IMR-90 (cell line): ENCODE measurements around the gene SLC35B4. TPM values are rescaled to one million over a fixed set of nuclear protein-coding genes. Genes with fewer than 3 reads are reported as not detected.

Source experiments
- ATAC-seq: fragments of 200-7000 bp; cut with Tn5 transposase; 2 replicates; pipeline ENCODE4 v1.9.1; 2020; ENCODE audit warnings: low read depth, mild to moderate bottlenecking, moderate library complexity
- BruUV-seq: library from RNA; stranded (reverse); fragments of 400-500 nt; replicated peaks from 2 replicates; lab custom pipeline; 2021; lab: Mats Ljungman, UMichigan
- CTCF ChIA-PET: fragments of 300-600 bp; formaldehyde crosslinking; extraction: SDS; loops from one replicate; lab custom pipeline; 2021; ENCODE audit warnings: antibody characterized with exemption; lab: Yijun Ruan, JAX
- POLR2A ChIA-PET: fragments of 300-600 bp; sonication (Branson Sonifier 250); formaldehyde crosslinking; loops from one replicate; lab custom pipeline; 2022; ENCODE audit warnings: antibody characterized with exemption; ENCODE audit not compliant: unreplicated experiment; lab: Charles Lee
- DNase-seq: peaks from one replicate; pipeline ENCODE4 v3.0.0; 2013
- H2AFZ ChIP-seq: replicated peaks from 2 replicates; pipeline ENCODE3; 2013; ENCODE audit warnings: low read length, mild to moderate bottlenecking; ENCODE audit not compliant: poor library complexity
- H2AK5ac ChIP-seq: 2 replicates; pipeline ENCODE4 v1.6.1; 2013; ENCODE audit warnings: low read depth, low read length, inconsistent platforms
- H2AK9ac ChIP-seq: replicated peaks from 2 replicates; pipeline ENCODE3; 2013; ENCODE audit warnings: mild to moderate bottlenecking, low read depth, low read length, moderate library complexity; ENCODE audit not compliant: poor library complexity
- H2BK120ac ChIP-seq: 2 replicates; pipeline ENCODE4 v1.6.1; 2013; ENCODE audit warnings: low read depth, low read length, inconsistent platforms
- H2BK15ac ChIP-seq: 3 replicates; pipeline ENCODE4 v1.6.1; 2013; ENCODE audit warnings: low read depth, low read length, inconsistent platforms
- H2BK20ac ChIP-seq: 2 replicates; pipeline ENCODE4 v1.6.1; 2013; ENCODE audit warnings: low read depth, mild to moderate bottlenecking, inconsistent platforms, low read length, moderate library complexity
- H2BK5ac ChIP-seq: 2 replicates; pipeline ENCODE4 v1.6.1; 2013; ENCODE audit warnings: mild to moderate bottlenecking, low read depth, low read length, inconsistent platforms; ENCODE audit not compliant: poor library complexity, severe bottlenecking
- H3K14ac ChIP-seq: replicated peaks from 2 replicates; pipeline ENCODE4 v1.6.1; 2013; ENCODE audit warnings: low read depth, low read length, inconsistent platforms
- H3K18ac ChIP-seq: 2 replicates; pipeline ENCODE4 v1.6.1; 2013; ENCODE audit warnings: low read depth, low read length, control low read depth
- H3K23ac ChIP-seq: 2 replicates; pipeline ENCODE4 v1.6.1; 2013; ENCODE audit warnings: low read depth, low read length, inconsistent platforms
- H3K27ac ChIP-seq: 2 replicates; pipeline ENCODE4 v1.5.1; 2013; ENCODE audit warnings: mild to moderate bottlenecking, control low read depth, low read length; ENCODE audit not compliant: insufficient read depth
- H3K27me3 ChIP-seq: 2 replicates; pipeline ENCODE4 v1.6.1; 2013; ENCODE audit warnings: low read length; ENCODE audit not compliant: control insufficient read depth, insufficient read depth
- H3K36me3 ChIP-seq: 2 replicates; pipeline ENCODE4 v1.6.1; 2013; ENCODE audit warnings: low read length, mixed read lengths; ENCODE audit not compliant: control insufficient read depth, insufficient read depth
- H3K4ac ChIP-seq: 2 replicates; pipeline ENCODE4 v1.6.1; 2013; ENCODE audit warnings: low read depth, low read length, inconsistent platforms
- H3K4me1 ChIP-seq: 2 replicates; pipeline ENCODE4 v1.6.1; 2013; ENCODE audit warnings: low read length, mixed read lengths; ENCODE audit not compliant: control insufficient read depth, insufficient read depth
- H3K4me2 ChIP-seq: 2 replicates; pipeline ENCODE4 v1.6.1; 2013; ENCODE audit warnings: low read depth, mild to moderate bottlenecking, control low read depth, low read length, moderate library complexity
- H3K4me3 ChIP-seq: 2 replicates; pipeline ENCODE4 v1.5.1; 2013; ENCODE audit warnings: low read depth, mild to moderate bottlenecking, control low read depth, low read length, moderate library complexity; ENCODE audit not compliant: insufficient read depth
- H3K56ac ChIP-seq: 2 replicates; pipeline ENCODE4 v1.6.1; 2013; ENCODE audit warnings: low read length, inconsistent platforms; ENCODE audit not compliant: insufficient read depth; ENCODE audit errors: extremely low read depth
- H3K79me1 ChIP-seq, 2 experiments: 2 replicates each; pipeline ENCODE4 v1.6.1; 2013; ENCODE audit warnings: low read length in 2 of 2, inconsistent platforms in 1 of 2, low read depth in 1 of 2
- H3K9ac ChIP-seq: 2 replicates; pipeline ENCODE4 v1.6.1; 2013; ENCODE audit warnings: low read depth, low read length, control low read depth
- H3K9me1 ChIP-seq: 2 replicates; pipeline ENCODE4 v1.6.1; 2013; ENCODE audit warnings: low read length, inconsistent platforms; ENCODE audit not compliant: insufficient read depth
- H3K9me3 ChIP-seq: 2 replicates; pipeline ENCODE4 v1.6.1; 2013; ENCODE audit warnings: low read length; ENCODE audit not compliant: control insufficient read depth, insufficient read depth
- H4K20me1 ChIP-seq: 2 replicates; pipeline ENCODE4 v1.6.1; 2013; ENCODE audit warnings: low read length, inconsistent platforms; ENCODE audit not compliant: insufficient read depth
- H4K5ac ChIP-seq: 2 replicates; pipeline ENCODE4 v1.6.1; 2013; ENCODE audit warnings: mild to moderate bottlenecking, low read depth, low read length, control low read depth
- H4K8ac ChIP-seq, 2 experiments: 2 replicates each; pipeline ENCODE4 v1.6.1; 2013; ENCODE audit warnings: low read depth in 2 of 2, low read length in 2 of 2, control low read depth in 1 of 2, inconsistent platforms in 1 of 2
- H4K91ac ChIP-seq: 2 replicates; pipeline ENCODE4 v1.6.1; 2013; ENCODE audit warnings: low read depth, low read length, inconsistent platforms; ENCODE audit not compliant: insufficient read depth
- CEBPB ChIP-seq: IDR thresholded peaks from 2 replicates; pipeline ENCODE4 v1.6.1; 2012; ENCODE audit warnings: low read depth, low read length, improper control_type of control experiment
- CHD1 ChIP-seq: IDR thresholded peaks from 2 replicates; pipeline ENCODE4 v1.6.1; 2012; ENCODE audit warnings: low read depth, low read length, improper control_type of control experiment
- NFE2L2 ChIP-seq: fragments of 150-350 bp; IDR thresholded peaks from 2 replicates; pipeline ENCODE4 v1.6.1; 2016; ENCODE audit warnings: low read depth, mild to moderate bottlenecking, low read length
- SMC3 ChIP-seq: fragments of 150-350 bp; IDR thresholded peaks from 2 replicates; pipeline ENCODE4 v1.6.1; 2016; ENCODE audit warnings: low read depth, mild to moderate bottlenecking, antibody characterized with exemption, low read length, moderate library complexity
- WGBS, 2 experiments: methylation state at CpG; one replicate each; pipeline versions ENCODE4 v1.1.5 to v1.1.7; 2013; ENCODE audit warnings: missing lambda C conversion rate in 2 of 2; ENCODE audit not compliant: insufficient read length in 1 of 2; ENCODE audit errors: extremely low coverage in 2 of 2; 5-methylcytosine and 5-hydroxymethylcytosine counted together
- dilution Hi-C: fragments of 300-500 bp; cut with HindIII; formaldehyde crosslinking; loops from one replicate; pipeline ENCODE4 v1.14.3; 2018; ENCODE audit warnings: low sequenced_read_pairs; ENCODE audit not compliant: unreplicated experiment
- in situ Hi-C: fragments of 300-500 bp; cut with MboI; formaldehyde crosslinking; loops from 3 replicates; pipeline ENCODE4 v1.14.3; 2019; ENCODE audit warnings: low sequenced_read_pairs, inconsistent platforms, mixed read lengths
- intact Hi-C: fragments of 100-400 bp; cut with micrococcal nuclease; formaldehyde crosslinking; loops from 2 replicates; pipeline ENCODE4 v1.10.0; 2022
- polyA plus RNA-seq, 3 experiments: library from polyadenylated mRNA; depleted of rRNA; stranded (reverse); fragments of >200 nt; gene quantifications; 2 replicates each; pipeline ENCODE4 v1.2.3, GENCODE V29; 2012; ENCODE audit warnings: low replicate concordance in 1 of 3
- total RNA-seq: library from RNA; depleted of rRNA; stranded (reverse); fragments of >200 nt; gene quantifications from 2 replicates; pipeline ENCODE4 v1.2.3, GENCODE V29; 2012
- TF ChIP-seq, protein P1 (sequence below): conservative IDR thresholded peaks from 2 replicates; pipeline ENCODE4 v1.5.1; 2012; ENCODE audit warnings: mild to moderate bottlenecking, low read depth, low read length, improper control_type of control experiment
- TF ChIP-seq, protein P2 (sequence below): fragments of 150-350 bp; IDR thresholded peaks from 2 replicates; pipeline ENCODE4 v1.6.1; 2017; ENCODE audit warnings: mild to moderate bottlenecking, antibody characterized with exemption, low read length, low read depth

Gene SLC35B4
- total and polyA plus RNA-seq, 2 of the 4 experiments (the other 2 are of a cell fraction), result 10.0 to 15.6 TPM

DNA sequence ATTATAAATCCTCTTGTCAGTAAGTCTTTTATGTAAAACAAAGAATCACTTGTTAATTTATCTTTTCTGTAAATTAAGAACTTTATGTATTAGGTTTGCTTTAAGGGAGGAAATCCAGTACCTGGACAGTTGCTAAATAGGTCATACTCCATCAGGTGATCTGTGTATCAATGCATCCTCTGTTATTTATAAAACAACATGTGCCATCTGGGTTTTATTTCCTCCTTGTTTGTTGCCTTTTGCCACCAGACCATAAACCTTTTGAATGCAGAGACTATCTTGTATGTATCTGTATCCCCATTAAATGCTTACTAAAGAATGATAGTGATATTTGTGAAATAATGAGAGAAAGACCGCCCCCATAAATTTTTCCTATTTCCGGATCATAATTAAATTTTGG is 70.0 kb downstream of the SLC35B4 start:
- DNase-seq (no peak), ATAC-seq (no peak)
- H3K27ac ChIP-seq, result no peak overlapping the region
- H3K36me3 ChIP-seq, result no peaks in the 10 kb centered on the region
- H3K9me1 ChIP-seq, result no peaks in the 10 kb centered on the region
- H3K4me3 ChIP-seq, result no peak overlapping the region
- no peak overlapping the region for H2BK5ac ChIP-seq
- no peak overlapping the region for H2AK9ac ChIP-seq
- no peak overlapping the region for H2AFZ ChIP-seq
- WGBS, 2 experiments, result no CpG with 5 or more reads among the region's 2 CpGs
- no peak overlapping the region for H3K4ac ChIP-seq
- H3K4me1 ChIP-seq, result no peaks in the 10 kb centered on the region
- H3K9me3 ChIP-seq, result no peaks in the 10 kb centered on the region
- no peaks in the 10 kb centered on the region for H4K20me1 ChIP-seq
- intact Hi-C loops, result no loop called here
- no peak overlapping the region for H3K14ac ChIP-seq
- H3K27me3 ChIP-seq, result 0 out of 2 replicates have a peak, but pooled peaks cover 2% of the 10 kb centered on the region
- no peak overlapping the region for H3K18ac ChIP-seq
- no peak overlapping the region for H3K9ac ChIP-seq
- no peak overlapping the region for H3K56ac ChIP-seq
- H4K8ac ChIP-seq, result no peak overlapping the region
- dilution Hi-C loops, result no loop called here
- H3K4me2 ChIP-seq, result no peak overlapping the region
- ChIA-PET CTCF (no interaction called here), POLR2A (no interaction called here)
- H4K5ac ChIP-seq, result no peak overlapping the region
- H2BK20ac ChIP-seq, result no peak overlapping the region
- no peaks in the 10 kb centered on the region for H3K79me1 ChIP-seq
- no peak overlapping the region for H3K23ac ChIP-seq
- TF ChIP-seq, protein P1, sequence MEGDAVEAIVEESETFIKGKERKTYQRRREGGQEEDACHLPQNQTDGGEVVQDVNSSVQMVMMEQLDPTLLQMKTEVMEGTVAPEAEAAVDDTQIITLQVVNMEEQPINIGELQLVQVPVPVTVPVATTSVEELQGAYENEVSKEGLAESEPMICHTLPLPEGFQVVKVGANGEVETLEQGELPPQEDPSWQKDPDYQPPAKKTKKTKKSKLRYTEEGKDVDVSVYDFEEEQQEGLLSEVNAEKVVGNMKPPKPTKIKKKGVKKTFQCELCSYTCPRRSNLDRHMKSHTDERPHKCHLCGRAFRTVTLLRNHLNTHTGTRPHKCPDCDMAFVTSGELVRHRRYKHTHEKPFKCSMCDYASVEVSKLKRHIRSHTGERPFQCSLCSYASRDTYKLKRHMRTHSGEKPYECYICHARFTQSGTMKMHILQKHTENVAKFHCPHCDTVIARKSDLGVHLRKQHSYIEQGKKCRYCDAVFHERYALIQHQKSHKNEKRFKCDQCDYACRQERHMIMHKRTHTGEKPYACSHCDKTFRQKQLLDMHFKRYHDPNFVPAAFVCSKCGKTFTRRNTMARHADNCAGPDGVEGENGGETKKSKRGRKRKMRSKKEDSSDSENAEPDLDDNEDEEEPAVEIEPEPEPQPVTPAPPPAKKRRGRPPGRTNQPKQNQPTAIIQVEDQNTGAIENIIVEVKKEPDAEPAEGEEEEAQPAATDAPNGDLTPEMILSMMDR, result no peak
- TF ChIP-seq SMC3, result no peak
- TF ChIP-seq CEBPB, result no peak
- TF ChIP-seq CHD1, result no peak
- TF ChIP-seq NFE2L2, result no peak
- TF ChIP-seq, protein P2, sequence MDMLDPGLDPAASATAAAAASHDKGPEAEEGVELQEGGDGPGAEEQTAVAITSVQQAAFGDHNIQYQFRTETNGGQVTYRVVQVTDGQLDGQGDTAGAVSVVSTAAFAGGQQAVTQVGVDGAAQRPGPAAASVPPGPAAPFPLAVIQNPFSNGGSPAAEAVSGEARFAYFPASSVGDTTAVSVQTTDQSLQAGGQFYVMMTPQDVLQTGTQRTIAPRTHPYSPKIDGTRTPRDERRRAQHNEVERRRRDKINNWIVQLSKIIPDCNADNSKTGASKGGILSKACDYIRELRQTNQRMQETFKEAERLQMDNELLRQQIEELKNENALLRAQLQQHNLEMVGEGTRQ, result no peak
- in situ Hi-C loops, result no loop called here
- no TSS peak for BruUV-seq
- H2BK15ac ChIP-seq, result no peak overlapping the region
- H2BK120ac ChIP-seq, result no peak overlapping the region
- no peak overlapping the region for H4K91ac ChIP-seq
- H2AK5ac ChIP-seq, result no peak overlapping the region
